ENCODE measurements around the gene TDG. TPM values are rescaled to one million over a fixed set of nuclear protein-coding genes. Genes with fewer than 3 reads are reported as not detected.
"Not testable (repeated sequence)": the region's sequence is repeated elsewhere in the genome, so short reads cannot be mapped to it uniquely, and the experiment has no call there.

TDG gene
- total RNA-seq, 2 donors from 2014 or later, result 11.6 to 12.1 TPM

DNA sequence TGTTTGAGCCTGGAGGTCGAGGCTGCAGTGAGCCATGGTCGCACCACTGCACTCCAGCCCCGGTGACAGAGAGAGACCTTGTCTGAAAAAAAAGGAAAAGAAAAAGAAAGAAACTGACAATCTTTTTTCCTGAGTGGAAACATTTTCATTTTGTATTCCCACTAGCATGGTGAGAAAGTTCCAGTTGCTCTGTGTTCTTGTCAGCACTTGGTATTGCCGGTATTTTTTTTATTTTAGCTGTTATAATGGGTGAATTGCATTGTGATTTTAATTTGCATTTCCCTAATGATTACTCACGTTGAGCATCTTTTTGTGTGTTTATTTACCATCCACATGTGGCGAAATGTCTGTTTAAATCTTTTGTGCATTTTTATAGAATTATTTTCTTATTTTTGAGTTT lies 58.7 kb downstream of the TDG start:
- Histone ChIP-seq H3K9me3 (no peaks in the 10 kb centered on the region), H3K27ac (no peak overlapping the region), H3K27me3 (replicated peaks; ENCODE audit: insufficient read depth) (no peaks in the 10 kb centered on the region), H3K4me3 (no peak overlapping the region), H3K4me1 (replicated peaks) (no peaks in the 10 kb centered on the region), H3K36me3 (no peaks in the 10 kb centered on the region)
- intact Hi-C loops (cut with DNase I), result no loop called here
- no peak for DNase-seq (ENCODE audit: low spot score)
- TF ChIP-seq, protein P1, sequence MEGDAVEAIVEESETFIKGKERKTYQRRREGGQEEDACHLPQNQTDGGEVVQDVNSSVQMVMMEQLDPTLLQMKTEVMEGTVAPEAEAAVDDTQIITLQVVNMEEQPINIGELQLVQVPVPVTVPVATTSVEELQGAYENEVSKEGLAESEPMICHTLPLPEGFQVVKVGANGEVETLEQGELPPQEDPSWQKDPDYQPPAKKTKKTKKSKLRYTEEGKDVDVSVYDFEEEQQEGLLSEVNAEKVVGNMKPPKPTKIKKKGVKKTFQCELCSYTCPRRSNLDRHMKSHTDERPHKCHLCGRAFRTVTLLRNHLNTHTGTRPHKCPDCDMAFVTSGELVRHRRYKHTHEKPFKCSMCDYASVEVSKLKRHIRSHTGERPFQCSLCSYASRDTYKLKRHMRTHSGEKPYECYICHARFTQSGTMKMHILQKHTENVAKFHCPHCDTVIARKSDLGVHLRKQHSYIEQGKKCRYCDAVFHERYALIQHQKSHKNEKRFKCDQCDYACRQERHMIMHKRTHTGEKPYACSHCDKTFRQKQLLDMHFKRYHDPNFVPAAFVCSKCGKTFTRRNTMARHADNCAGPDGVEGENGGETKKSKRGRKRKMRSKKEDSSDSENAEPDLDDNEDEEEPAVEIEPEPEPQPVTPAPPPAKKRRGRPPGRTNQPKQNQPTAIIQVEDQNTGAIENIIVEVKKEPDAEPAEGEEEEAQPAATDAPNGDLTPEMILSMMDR (IDR thresholded peaks at IDR 0.05), result no peak
- no peak for TF ChIP-seq POLR2AphosphoS5 (IDR thresholded peaks at IDR 0.05)
- no peak for TF ChIP-seq POLR2A (IDR thresholded peaks at IDR 0.05)
- 96% methylated on average over 6 of the region's 6 CpGs for WGBS

DNA sequence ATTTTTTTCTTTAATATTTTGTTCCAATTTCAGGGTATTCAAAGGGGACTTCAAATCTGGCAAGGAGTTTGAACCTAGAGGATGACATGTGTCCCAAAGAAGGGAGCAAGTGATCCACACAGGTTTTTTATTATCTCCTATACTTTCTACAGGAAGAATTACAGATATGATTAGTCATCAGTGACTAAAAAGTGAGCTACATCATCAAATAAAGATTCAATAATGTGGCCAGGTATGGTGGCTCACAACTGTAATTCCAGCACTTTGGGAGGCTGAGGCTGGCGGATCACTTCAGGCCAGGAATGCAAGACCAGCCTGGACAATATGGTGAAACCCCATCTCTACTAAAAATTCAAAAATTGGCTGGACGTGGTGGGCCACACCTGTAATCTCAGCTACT lies 60.1 kb downstream of the TDG start:
- Histone ChIP-seq H3K9me3 (no peaks in the 10 kb centered on the region), H3K4me3 (no peak overlapping the region), H3K4me1 (replicated peaks) (no peaks in the 10 kb centered on the region), H3K36me3 (no peaks in the 10 kb centered on the region), H3K27me3 (replicated peaks; ENCODE audit: insufficient read depth) (no peaks in the 10 kb centered on the region), H3K27ac (no peak overlapping the region)
- 98% methylated on average over 2 of the region's 2 CpGs for WGBS
- DNase-seq (ENCODE audit: low spot score), result no peak
- TF ChIP-seq, protein P1 (IDR thresholded peaks at IDR 0.05), result no peak
- no peak for TF ChIP-seq POLR2AphosphoS5 (IDR thresholded peaks at IDR 0.05)
- TF ChIP-seq POLR2A (IDR thresholded peaks at IDR 0.05), result no peak
- intact Hi-C loops (cut with DNase I), result no loop called here

DNA sequence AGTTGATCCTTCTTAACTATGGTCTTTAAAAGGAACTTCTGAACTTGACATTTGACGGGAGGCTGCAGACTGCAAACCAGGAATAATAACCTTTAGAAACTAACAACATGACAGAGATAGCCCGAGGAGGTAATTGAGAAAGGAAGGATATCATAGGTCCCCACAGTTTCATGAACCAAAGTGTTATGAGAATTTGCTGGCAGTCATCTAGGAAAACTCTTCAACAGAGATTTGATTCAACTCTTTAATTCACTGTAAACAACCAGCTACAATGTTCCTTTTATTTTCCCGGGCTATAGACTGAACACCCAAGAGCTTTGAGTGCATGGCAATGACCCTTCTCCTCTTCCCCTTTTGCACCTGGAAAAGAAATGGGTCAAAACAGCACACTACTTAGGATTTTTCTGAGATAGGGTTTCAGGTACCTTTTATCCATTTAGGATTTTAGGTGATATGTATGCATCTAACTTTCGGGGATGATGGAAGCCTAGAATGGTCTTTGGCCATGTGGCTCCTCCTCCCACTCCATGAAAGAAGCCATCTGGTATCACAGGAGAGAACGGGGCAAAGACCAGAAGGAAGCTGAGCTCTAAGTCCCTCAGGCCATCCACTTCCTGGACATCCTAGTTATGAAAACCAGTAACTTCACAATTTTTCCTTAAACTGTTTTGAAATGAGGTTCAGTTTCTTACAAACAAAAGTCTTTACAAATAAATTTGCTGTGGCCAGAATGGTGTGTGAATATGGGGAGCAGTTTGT lies 61.3 kb downstream of the TDG start:
- H3K9me3 ChIP-seq, result no peaks in the 10 kb centered on the region
- WGBS, result 60% methylated on average over 5 of the region's 5 CpGs
- H3K27me3 ChIP-seq (replicated peaks; ENCODE audit: insufficient read depth), result no peaks in the 10 kb centered on the region
- no peak overlapping the region for H3K27ac ChIP-seq
- H3K4me1 ChIP-seq (replicated peaks), result no peaks in the 10 kb centered on the region
- H3K4me3 ChIP-seq, result no peak overlapping the region
- TF ChIP-seq POLR2A (IDR thresholded peaks at IDR 0.05) (no peak), POLR2AphosphoS5 (IDR thresholded peaks at IDR 0.05) (no peak)
- TF ChIP-seq, protein P1 (IDR thresholded peaks at IDR 0.05), result no peak
- intact Hi-C loops (cut with DNase I), result no loop called here
- no peaks in the 10 kb centered on the region for H3K36me3 ChIP-seq
- DNase-seq (ENCODE audit: low spot score), result no peak

DNA sequence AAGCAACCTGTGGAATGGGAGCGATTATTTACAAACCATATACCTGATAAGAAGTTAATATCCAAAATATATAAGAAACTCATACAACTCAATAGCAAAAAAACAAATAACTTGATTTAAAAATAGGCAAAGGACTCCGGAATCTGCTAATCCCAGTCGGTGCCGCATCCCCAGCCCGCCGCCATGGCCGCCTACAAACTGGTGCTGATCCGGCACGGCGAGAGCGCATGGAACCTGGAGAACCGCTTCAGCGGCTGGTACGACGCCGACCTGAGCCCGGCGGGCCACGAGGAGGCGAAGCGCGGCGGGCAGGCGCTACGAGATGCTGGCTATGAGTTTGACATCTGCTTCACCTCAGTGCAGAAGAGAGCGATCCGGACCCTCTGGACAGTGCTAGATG lies 64.9 kb downstream of the TDG start:
- H3K4me1 ChIP-seq (replicated peaks); H3K4me3 ChIP-seq; H3K27me3 ChIP-seq (replicated peaks; ENCODE audit: insufficient read depth); H3K27ac ChIP-seq; DNase-seq (ENCODE audit: low spot score); H3K36me3 ChIP-seq; H3K9me3 ChIP-seq; intact Hi-C loops (cut with DNase I): not testable (repeated sequence)
- 92% methylated on average over 11 of the region's 27 CpGs for WGBS

DNA sequence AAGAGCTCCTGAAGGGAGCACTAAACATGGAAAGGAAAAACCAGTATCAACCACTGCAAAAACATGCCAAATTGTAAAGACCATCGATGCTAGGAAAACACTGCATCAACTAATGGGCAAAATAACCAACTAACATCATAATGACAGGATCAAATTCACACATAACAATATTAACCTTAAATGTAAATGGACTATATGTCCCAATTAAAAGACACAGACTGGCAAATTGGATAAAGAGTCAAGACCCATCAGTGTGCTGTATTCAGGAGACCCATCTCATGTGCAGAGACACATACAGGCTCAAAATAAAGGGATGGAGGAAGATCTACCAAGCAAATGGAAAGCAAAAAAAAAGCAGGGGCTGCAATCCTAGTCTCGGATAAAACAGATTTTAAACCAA lies 70.5 kb downstream of the TDG start:
- H3K4me3 ChIP-seq; H3K4me1 ChIP-seq (replicated peaks); H3K36me3 ChIP-seq; H3K9me3 ChIP-seq; H3K27me3 ChIP-seq (replicated peaks; ENCODE audit: insufficient read depth); DNase-seq (ENCODE audit: low spot score); intact Hi-C loops (cut with DNase I); H3K27ac ChIP-seq: not testable (repeated sequence)
- WGBS, result 98% methylated on average over 2 of the region's 2 CpGs

Other genes with a start within 250 kb of the TDG start
- 10 to 100 TPM; 12.4 to 29.7 TPM for gene NT5DC3, start 124.6 kb upstream of the TDG start, total RNA-seq
- 100 to 1,000 TPM; 300 to 652 TPM for gene HSP90B1, start 35.5 kb upstream of the TDG start, total RNA-seq
- gene GLT8D2, start 84.3 kb downstream of the TDG start, total RNA-seq, result 10 to 100 TPM in 1 of 2 donors, 1 to 10 TPM in 1; 3.1 to 11.2 TPM
- 10 to 100 TPM; 18.3 to 18.6 TPM for gene HCFC2, start 98.7 kb downstream of the TDG start, total RNA-seq
- gene NFYB, start 172.3 kb downstream of the TDG start, total RNA-seq, result 10 to 100 TPM; 37.9 to 41.1 TPM
- gene TXNRD1, start 249.9 kb downstream of the TDG start, total RNA-seq, result 100 to 1,000 TPM in 1 of 2 donors, 10 to 100 TPM in 1; 87.6 to 115 TPM

All from prostate gland (tissue), 2 donors.